ENCODE data around the gene NSMCE1. TPM values are rescaled to one million over a fixed set of nuclear protein-coding genes. Genes with fewer than 3 reads are reported as not detected.
"Not testable (repeated sequence)": the region's sequence is repeated elsewhere in the genome, so short reads cannot be mapped to it uniquely, and the experiment has no call there.

The NSMCE1 gene
- total RNA-seq, 1 experiment from 2014 or later, result 24.7 TPM

DNA sequence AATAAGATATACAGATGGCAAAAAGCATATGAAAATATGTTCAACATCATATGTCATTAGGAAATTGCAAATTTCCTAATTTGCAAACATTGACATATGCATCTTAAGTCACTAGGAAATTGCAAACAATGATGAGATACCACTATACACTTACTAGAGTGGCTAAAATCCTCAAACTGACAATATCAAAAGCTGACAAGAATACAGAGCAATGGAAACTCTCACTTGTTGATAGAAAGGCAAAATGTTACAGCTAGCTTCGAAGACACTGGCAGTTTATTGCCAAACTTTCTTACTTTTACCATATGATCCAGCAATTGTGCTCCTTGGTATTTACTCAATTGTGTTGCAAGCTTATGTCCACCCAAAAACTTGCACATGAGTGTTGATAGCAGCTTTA lies 40.2 kb upstream of the NSMCE1 start:
- no peak for DNase-seq
- Histone ChIP-seq H3K27me3 (ENCODE audit: control insufficient read depth, insufficient read depth, low read length) (no peaks in the 10 kb centered on the region), H3K36me3 (replicated peaks; ENCODE audit: control insufficient read depth, insufficient read depth, low read length) (no peaks in the 10 kb centered on the region), H3K4me3 (ENCODE audit: insufficient read depth, low read depth, low read length) (no peak overlapping the region)

DNA sequence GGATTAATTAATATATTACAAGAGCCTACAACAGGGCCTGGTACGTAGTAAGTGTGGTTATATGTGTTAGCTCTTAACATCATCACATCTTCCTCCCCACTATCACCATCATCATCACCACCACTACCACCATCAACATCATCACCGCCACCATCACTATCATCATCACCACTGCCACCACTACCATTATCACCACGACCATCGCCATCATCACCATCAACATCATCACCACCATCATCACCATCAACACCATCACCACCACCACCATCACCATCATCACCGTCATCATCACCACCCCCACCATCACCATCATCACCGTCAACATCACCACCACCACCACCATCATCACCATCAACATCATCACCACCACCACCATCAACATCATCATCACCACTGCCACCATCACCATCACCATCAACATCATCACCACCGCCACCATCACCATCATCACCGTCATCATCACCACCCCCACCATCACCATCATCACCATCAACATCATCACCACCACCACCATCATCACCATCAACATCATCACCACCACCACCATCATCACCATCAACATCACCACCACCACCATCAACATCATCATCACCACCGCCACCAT lies 37.4 kb upstream of the NSMCE1 start:
- H3K27me3 ChIP-seq (ENCODE audit: control insufficient read depth, insufficient read depth, low read length), result no peaks in the 10 kb centered on the region
- H3K36me3 ChIP-seq (replicated peaks; ENCODE audit: control insufficient read depth, insufficient read depth, low read length), result no peaks in the 10 kb centered on the region
- H3K4me3 ChIP-seq (ENCODE audit: insufficient read depth, low read depth, low read length), result no peak overlapping the region
- DNase-seq, result no peak

DNA sequence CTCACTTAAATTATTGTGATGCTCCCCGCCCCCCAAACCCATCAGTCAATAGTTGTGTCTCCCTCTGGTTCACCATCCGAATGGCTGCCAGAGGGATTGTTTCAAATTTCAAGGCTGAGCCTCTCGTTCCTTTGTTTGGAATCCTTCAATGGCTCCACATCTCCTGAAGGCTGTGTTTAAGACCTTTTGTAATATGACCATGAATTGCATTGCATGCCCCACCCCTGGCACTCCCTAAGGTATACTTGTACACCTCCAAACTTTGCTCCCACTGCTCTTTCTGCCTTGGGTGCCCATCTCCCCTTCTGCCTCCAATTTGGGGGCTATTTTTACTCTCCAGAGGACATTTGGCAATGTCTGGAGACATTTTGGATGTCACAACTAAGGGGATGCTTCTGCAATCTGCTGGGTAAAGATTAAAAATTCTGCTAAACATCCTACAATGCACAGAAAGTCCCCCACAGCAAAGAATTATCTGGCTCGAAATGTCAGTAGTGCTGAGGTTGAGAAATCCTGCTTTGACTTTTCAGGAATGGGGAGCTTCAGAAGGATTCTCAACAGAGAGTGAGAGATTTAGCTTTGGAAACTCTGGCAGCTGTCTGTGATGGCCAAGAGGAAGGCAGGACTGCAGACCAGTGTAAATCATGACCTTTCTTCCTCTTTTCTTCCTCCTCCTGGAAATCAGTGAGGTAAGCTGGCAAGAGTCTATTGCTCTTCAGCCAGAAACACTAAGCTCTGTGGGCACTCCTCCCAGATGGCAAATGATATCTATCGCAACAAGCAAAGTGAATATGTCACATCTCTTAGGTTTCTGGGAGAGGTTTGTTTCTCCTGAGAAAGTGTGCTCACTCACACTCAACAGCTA lies 36.5 kb upstream of the NSMCE1 start:
- Histone ChIP-seq H3K4me3 (ENCODE audit: insufficient read depth, low read depth, low read length) (no peak overlapping the region), H3K27me3 (ENCODE audit: control insufficient read depth, insufficient read depth, low read length) (no peaks in the 10 kb centered on the region), H3K36me3 (replicated peaks; ENCODE audit: control insufficient read depth, insufficient read depth, low read length) (no peaks in the 10 kb centered on the region)
- DNase-seq, result no peak

DNA sequence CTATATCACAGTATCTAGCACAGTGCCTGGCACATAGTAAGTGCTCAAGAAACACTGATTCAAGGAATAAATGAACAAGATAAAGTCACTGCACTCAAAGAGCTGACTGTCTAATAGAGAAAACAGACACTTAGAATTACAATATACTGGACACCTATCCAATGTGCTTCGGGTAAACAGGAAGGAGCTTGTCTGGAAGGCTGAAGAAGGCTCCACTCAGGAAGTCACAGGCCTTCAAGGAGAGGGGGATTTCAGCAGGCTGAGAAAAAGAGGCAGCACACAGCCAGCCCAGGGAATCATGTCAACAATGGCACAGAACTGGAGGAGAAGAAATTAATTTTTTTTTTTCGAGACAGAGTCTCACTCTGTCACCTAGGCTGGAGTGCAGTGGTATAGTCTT lies 35.5 kb upstream of the NSMCE1 start:
- no peaks in the 10 kb centered on the region for H3K36me3 ChIP-seq (replicated peaks; ENCODE audit: control insufficient read depth, insufficient read depth, low read length)
- H3K4me3 ChIP-seq (ENCODE audit: insufficient read depth, low read depth, low read length), result no peak overlapping the region
- DNase-seq, result no peak
- H3K27me3 ChIP-seq (ENCODE audit: control insufficient read depth, insufficient read depth, low read length), result no peaks in the 10 kb centered on the region

DNA sequence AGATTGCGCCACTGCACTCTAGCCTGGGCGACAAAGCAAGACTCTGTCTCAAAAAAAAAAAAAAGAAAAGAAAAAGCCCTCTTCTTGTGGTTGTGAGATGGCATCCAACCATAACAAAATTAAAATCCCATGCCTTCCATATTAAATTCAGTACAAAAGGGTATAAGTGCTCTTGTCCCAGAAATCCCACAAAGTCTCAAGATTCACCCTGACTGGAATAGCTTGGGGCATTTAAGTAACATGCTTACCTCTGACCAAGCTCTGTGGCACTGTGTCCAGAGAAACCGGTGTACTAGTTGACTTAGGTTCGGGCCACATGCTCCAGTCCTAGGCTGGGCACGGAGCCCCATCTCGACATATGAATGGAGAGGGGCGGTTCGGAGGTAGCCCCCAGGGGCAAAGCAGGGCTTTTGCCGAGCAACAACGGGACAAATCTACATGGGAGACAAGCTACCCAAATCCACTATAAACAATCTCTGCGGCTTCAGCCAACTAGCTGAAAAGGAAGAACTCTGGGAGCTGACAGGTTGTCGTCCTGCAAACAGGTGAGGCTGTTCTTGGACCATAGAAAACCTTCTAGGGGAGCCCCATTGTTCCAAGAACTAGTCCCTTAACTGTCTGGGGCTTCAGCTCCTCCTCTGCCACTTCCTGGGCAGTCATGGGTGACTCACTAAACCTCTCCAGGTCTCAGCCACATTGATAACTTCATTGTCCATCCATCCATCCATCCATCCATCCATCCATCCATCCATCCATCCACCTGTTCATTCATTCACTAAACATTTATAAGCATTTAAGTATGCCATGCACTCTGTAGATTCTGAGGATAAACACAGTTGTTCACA lies 34.9 kb upstream of the NSMCE1 start:
- DNase-seq, result no peak
- H3K36me3 ChIP-seq (replicated peaks; ENCODE audit: control insufficient read depth, insufficient read depth, low read length), result no peaks in the 10 kb centered on the region
- no peak overlapping the region for H3K4me3 ChIP-seq (ENCODE audit: insufficient read depth, low read depth, low read length)
- no peaks in the 10 kb centered on the region for H3K27me3 ChIP-seq (ENCODE audit: control insufficient read depth, insufficient read depth, low read length)

DNA sequence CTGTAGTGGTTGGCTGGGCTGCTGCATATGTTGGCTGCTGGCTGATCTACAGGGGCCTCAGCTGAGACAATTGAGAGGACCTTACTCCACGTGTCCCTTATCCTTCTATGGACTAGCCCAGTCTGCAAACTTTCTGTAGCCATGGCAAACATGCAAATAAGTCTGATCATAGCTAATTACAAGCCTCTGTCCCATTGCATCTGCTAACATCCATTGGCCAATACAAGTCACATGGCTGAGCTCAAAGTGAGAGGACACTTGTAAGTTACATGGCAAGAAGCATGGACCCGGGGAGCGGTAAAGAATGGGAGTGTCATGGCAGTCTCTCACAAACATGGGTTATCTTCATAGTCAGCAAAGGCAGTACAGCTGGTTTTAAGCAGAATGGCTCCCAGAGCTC lies 33.6 kb upstream of the NSMCE1 start:
- no peaks in the 10 kb centered on the region for H3K36me3 ChIP-seq (replicated peaks; ENCODE audit: control insufficient read depth, insufficient read depth, low read length)
- no peak for DNase-seq
- no peaks in the 10 kb centered on the region for H3K27me3 ChIP-seq (ENCODE audit: control insufficient read depth, insufficient read depth, low read length)
- H3K4me3 ChIP-seq (ENCODE audit: insufficient read depth, low read depth, low read length), result no peak overlapping the region

DNA sequence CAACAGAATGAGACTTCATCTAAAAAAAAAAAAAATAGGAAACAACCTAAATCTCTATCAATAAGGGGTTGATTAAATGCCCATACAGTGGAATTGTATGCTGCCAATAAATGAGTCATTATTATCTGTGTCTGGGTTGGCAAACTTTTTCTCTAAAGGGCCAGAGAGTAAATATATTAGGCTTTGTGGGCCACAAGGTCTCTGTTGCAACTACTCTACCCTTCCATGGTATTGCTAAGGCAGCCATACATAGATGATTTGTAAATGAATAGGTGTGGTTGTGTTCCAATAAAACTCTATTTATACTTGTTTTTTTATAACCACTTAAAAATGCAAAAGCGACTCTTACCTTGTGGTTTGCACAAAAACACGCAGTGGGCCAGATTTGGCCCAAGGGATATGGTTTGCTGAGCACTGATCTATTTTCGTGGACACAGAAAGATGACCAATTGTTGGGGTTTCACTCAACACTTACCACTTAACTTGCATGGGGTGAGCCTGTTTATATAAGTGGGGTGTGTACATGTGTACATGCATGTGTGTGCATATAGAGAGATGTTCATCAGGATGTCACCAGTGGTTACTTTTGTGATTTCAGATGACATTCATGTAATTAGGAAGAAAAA lies 32.8 kb upstream of the NSMCE1 start:
- no peak for DNase-seq
- Histone ChIP-seq H3K36me3 (replicated peaks; ENCODE audit: control insufficient read depth, insufficient read depth, low read length) (no peaks in the 10 kb centered on the region), H3K4me3 (ENCODE audit: insufficient read depth, low read depth, low read length) (no peak overlapping the region), H3K27me3 (ENCODE audit: control insufficient read depth, insufficient read depth, low read length) (no peaks in the 10 kb centered on the region)

DNA sequence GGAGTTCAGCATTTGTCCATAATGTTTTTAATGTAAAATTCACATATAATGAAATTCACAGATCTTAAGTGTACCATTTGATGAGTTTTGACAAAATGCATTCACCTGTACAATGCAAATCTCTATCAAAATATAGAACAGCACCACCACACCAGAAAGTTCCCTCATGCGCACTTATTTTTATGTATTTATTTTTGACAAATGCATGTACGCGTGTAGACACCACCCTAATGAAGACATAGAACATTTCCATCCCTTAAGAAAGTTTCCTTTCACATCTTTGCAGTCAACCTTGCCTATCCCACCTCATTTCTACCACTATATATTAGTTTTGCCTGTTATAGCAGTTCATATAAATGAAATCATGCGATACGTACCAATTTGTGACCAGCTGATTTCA lies 29.6 kb upstream of the NSMCE1 start:
- no peaks in the 10 kb centered on the region for H3K36me3 ChIP-seq (replicated peaks; ENCODE audit: control insufficient read depth, insufficient read depth, low read length)
- no peaks in the 10 kb centered on the region for H3K27me3 ChIP-seq (ENCODE audit: control insufficient read depth, insufficient read depth, low read length)
- DNase-seq, result no peak
- H3K4me3 ChIP-seq (ENCODE audit: insufficient read depth, low read depth, low read length), result no peak overlapping the region

DNA sequence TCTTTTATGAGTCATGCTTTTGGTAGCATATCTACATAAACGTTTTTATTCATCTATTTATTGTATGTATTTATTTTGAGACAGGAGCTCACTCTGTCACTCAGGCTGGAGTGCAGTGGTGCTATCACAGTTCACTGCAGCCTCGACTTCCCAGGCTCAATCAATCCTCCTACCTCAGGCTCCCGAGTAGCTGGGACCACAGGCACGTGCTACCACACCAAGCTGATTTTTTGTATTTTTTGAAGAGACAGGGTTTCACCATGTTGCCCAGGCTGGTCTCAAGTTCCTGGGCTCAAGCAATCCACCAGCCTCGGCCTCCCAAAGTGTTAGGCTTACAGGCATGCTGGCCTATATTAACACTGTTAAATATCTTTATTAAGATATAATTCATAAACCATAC lies 24.8 kb upstream of the NSMCE1 start:
- no peak overlapping the region for H3K4me3 ChIP-seq (ENCODE audit: insufficient read depth, low read depth, low read length)
- H3K27me3 ChIP-seq (ENCODE audit: control insufficient read depth, insufficient read depth, low read length), result no peaks in the 10 kb centered on the region

DNA sequence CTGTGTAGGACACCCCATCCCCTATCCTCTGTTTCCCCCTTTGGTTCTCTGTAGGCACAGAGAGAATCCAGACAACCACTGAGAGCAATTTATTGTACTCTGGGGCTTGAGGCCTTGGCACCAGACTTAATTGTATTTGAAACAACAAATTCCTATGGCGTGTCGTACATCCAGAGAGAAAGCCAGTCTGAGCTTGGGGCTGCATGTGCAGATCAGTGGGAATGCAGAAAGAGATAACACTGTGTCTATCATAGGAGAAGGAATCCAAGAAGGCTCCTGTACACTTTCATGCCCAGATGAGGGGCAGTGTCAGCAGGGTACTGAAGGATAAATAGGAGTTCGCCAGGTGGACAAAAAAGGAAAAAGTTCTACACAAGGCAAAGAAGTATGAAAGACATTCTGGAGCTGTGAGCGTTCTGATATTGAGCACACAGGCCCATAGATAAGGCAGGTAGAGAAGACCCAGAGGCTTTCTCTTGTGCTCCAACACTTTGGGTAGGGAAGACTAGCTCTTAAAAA lies 23.2 kb upstream of the NSMCE1 start:
- no peaks in the 10 kb centered on the region for H3K27me3 ChIP-seq (ENCODE audit: control insufficient read depth, insufficient read depth, low read length)
- DNase-seq, result no peak
- H3K36me3 ChIP-seq (replicated peaks; ENCODE audit: control insufficient read depth, insufficient read depth, low read length), result no peaks in the 10 kb centered on the region
- H3K4me3 ChIP-seq (ENCODE audit: insufficient read depth, low read depth, low read length), result no peak overlapping the region

More for the DNA sequence above, 24.8 kb upstream of the NSMCE1 start:
- no peaks in the 10 kb centered on the region for H3K36me3 ChIP-seq (replicated peaks; ENCODE audit: control insufficient read depth, insufficient read depth, low read length)
- DNase-seq, result no peak

DNA sequence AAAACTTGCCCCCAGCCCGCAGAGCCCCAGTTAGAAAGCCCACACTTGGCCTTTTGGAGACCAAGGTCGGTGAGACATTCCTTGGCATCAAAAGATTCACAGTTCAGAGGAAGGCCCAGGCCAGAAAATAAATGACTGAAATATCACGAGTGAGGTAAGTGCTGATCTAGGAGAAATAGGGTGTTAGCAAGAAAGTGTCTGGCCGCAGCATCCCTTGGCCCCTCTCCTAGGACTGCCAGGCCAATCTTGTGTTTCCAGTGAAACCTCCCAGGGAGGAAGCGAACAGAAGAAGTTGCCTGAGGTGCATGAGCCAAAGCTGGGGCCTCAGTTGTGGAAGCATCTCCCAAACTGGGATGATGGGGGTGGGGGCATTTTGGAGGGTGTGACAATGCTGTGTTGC lies 22.5 kb upstream of the NSMCE1 start:
- no peaks in the 10 kb centered on the region for H3K36me3 ChIP-seq (replicated peaks; ENCODE audit: control insufficient read depth, insufficient read depth, low read length)

DNA sequence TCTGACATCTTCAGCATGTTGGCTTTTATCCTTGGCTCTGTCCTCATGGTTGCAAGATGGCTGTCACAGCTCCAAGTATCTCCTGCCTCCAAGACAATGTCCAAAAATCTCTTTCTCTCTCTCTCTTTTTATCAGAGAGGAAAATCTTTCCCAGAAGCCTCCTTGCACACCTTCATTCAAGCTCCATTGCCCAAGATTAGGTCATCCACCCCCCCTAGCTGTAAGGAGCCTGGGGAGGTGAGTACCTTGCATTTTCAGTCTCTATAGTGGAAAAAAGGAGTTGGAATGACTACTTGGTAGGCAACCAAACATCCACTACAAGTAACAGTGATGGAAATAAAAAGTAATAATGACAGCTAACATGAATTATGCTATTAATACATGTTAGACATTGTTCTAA lies 22.0 kb upstream of the NSMCE1 start:
- DNase-seq, result no peak
- Histone ChIP-seq H3K27me3 (ENCODE audit: control insufficient read depth, insufficient read depth, low read length) (no peaks in the 10 kb centered on the region), H3K4me3 (ENCODE audit: insufficient read depth, low read depth, low read length) (no peak overlapping the region), H3K36me3 (replicated peaks; ENCODE audit: control insufficient read depth, insufficient read depth, low read length) (no peaks in the 10 kb centered on the region)

More for the DNA sequence above, 22.5 kb upstream of the NSMCE1 start:
- Histone ChIP-seq H3K4me3 (ENCODE audit: insufficient read depth, low read depth, low read length) (no peak overlapping the region), H3K27me3 (ENCODE audit: control insufficient read depth, insufficient read depth, low read length) (no peaks in the 10 kb centered on the region)
- no peak for DNase-seq

DNA sequence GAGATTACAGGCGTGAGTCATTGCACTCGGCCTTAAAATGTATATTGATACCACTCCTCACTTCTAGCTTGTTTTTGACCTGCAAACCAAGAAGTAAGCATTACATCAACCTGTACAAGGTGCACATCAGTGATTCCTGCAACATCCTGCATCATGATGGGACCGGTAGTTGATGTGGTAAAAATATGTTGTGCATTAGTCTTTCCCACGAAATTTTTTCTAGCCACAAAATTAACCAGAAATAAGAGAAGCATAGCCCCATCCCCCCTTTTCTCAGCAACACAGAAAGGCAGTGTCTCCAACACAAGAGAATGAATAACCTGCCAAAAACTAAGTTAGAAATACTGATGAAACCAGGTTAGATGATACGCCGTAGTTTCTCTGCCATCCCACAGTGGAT lies 21.1 kb upstream of the NSMCE1 start:
- Histone ChIP-seq H3K36me3 (replicated peaks; ENCODE audit: control insufficient read depth, insufficient read depth, low read length) (no peaks in the 10 kb centered on the region), H3K27me3 (ENCODE audit: control insufficient read depth, insufficient read depth, low read length) (no peaks in the 10 kb centered on the region), H3K4me3 (ENCODE audit: insufficient read depth, low read depth, low read length) (no peak overlapping the region)
- DNase-seq, result no peak

DNA sequence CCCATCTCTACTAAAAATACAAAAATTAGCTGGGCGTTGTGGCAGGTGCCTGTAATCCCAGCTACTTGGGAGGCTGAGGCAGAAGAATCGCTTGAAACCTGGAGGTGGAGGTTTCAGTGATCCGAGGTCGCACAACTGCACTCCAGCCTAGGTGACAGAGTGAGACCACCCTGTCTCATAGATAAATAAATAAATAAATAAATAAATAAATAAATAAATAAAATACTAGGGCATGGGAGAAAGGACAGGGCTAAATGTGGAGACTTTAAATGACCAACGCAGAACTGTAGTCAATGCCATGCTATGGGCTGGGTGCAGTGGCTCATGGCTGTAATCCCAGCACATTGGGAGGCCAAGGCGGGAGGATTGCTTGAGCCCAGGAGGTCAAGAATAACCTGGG lies 19.7 kb upstream of the NSMCE1 start:
- H3K4me3 ChIP-seq (ENCODE audit: insufficient read depth, low read depth, low read length); H3K36me3 ChIP-seq (replicated peaks; ENCODE audit: control insufficient read depth, insufficient read depth, low read length); H3K27me3 ChIP-seq (ENCODE audit: control insufficient read depth, insufficient read depth, low read length); DNase-seq: not testable (repeated sequence)
